Activated CD4-positive, CD25-positive, alpha-beta regulatory T cell (primary cell): ENCODE measurements around the gene GJB6.

Experiments used
- DNase-seq, 4 experiments: peaks; one replicate each; lab custom pipeline; 2025; lab: John Stamatoyannopoulos, UW

GJB6 gene

GRCh38 chr13:20227288-20227687 is 4.8 kb downstream of the GJB6 start:
- DNase-seq = no peak

DNA sequence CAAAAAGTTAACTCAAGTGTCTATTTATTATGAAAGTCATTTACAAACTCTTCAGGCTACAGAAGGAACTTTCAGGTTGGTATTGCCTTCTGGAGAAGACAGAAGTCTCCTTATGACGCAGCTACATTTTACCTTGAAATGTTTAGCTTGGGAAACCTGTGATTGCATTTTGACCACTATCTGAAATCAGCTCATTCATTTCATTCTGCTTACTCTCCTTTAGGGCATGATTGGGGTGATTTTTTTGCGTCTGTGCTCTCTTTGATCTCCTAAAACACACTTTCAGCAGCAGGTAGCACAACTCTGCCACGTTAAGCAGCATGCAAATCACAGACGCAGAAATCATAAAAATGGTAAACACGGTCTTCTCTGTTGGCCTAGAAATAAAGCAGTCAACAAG is 9.6 kb downstream of the GJB6 start:
- no peak for DNase-seq

DNA sequence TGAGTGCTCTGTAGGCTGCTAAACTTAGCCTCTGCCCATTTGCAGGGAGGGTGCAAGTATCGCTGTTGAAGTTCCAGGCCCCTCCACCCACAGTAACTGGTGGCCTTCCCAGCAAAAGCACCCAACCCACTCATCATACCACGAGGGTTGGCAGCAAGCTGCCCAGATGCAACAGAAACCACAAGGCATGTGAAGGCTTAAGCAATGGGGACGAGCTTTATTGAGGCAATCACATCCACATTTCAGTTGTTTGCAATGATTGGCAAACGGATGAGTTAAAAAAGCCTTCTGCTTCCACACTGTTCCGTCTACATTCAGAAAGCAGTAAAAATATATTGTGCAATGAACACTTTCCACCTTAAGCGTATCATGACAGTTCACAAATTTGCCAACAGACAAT is 10.3 kb downstream of the GJB6 start:
- no peak for DNase-seq

- DNase-seq = no peak
Measured at GRCh38 chr13:20219577-20219976, 12.5 kb downstream of the GJB6 start.

- no peak for DNase-seq
Measured at GRCh38 chr13:20217168-20217567, 15.0 kb downstream of the GJB6 start.

DNA sequence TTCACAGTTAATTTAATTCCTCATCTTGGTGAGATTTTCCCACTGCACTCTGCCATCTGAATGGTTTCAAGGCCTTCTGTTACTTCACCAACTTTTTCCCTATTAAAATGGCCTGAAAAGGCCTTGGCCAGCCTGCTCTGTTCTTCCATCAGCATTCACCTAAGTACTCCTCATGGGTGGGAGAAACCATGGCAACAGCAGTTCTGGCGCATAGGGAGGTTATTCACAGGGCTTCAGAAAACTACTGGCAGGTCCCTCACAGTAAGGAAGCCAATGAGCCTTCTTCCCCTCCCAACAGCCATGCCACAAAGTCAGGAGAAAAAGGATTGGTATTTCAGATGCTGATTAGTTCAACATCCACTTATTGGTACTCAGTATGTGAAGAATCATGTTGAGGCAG is 22.2 kb downstream of the GJB6 start:
- DNase-seq = no peak

- no peak for DNase-seq
Measured at GRCh38 chr13:20206698-20207235, 25.4 kb downstream of the GJB6 start.

DNA sequence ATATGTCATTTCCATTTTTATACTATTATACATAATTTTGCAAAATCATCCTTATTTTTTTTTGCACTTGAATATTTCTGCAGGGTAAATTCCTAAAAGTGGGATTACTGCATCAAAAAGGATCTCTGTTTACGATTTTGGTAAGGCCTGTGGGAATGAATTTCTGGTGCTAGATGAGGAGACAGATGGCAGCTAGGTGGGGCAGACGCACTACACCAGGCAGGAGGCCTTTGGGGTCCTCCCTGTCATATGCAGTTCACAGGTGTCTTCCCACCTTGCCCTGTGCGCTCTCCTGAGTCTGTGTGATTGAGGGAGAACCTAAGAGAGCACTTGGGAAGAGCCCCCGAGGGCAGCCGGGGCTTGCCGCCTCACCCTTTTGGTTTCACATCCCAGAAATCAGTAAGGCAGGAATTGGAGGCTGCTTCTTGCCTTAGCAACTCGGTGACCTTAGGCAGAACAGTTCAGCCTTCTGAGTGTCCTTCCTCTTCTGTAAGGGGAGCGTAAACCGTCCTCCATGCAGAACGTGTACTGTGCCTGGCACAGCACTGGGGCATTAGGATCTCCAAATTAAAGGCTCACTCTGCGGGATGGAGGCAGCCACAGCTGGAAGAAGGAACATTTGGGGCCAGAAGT is 25.9 kb downstream of the GJB6 start:
- DNase-seq = no peak

DNA sequence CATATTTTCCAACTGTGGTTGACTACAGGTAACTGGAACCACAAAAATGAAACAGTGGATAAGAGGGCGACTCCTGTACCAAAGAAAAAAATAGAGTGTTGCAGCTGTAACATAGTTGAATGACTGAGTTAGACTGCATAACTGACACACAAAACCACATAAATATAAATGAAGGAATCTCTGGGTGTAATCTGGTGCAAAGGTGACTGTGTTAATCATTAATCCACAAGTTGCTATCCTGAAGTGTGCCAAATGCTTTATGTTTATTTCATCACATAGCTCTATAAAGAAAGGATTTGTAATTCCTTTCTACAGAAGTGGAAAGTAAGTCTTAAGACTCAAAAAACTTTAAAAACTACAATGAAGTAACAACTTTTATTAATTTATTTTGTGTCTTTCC is 33.3 kb downstream of the GJB6 start:
- DNase-seq = no peak

DNA sequence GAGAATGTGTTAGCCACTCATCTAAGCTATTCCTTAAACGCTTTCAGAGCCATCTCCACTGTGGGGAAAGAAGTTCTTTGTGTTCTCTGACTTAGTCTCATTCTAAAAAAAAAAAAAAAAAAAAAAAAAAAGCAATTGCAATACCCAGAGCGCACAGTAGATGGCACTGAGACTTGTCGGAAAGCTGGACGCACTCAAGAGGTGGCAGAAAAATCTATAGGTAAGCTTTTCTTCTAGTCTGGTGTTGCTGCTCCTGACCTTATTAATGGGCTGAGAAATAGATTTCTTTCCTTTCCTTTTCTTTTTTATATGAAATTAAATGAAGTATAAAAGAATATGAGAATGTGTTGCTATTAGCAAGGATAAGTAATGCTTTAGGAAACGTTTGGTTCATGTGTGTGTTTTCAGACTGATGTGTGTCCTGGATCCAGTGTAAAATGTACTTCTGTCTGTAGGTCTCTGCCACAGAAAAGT is 34.7 kb downstream of the GJB6 start:
- DNase-seq = no peak

GRCh38 chr13:20195801-20196200 is 36.3 kb downstream of the GJB6 start:
- DNase-seq = no peak

DNA sequence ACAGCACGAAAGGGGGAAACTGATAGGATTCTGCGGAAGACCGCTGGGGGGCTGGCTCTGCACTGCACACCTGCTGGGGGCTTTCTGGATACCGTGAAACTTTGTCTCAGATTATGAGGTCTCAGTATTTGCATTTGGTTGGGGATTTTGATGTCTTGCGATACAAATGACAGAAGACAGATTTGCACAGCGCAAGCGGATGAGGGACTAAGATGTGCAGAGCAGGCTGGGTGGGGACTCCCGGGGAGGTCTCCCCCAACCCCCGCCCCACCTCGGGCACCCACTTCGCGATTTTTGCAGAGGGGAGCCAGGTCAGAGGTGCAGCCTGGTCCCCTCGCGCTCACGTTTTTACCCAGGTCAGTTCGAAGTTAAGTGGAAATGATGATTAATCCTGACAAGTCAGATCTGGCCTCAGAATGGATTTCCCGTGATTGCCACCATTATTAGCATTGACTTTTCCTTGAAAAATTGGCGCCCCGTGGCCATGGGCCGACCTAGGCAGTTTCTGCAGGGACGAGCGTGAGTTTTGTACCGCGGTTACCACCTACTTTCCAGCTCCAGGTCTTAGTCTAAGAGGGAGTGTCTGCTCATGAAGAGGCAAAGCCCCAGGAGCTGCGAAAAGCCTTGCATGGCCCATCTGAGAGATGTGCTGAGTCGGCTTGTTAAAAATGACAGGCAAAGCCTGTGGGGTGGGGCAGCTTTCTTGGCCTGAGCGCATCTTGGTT is 38.0 kb downstream of the GJB6 start:
- no peak for DNase-seq

DNA sequence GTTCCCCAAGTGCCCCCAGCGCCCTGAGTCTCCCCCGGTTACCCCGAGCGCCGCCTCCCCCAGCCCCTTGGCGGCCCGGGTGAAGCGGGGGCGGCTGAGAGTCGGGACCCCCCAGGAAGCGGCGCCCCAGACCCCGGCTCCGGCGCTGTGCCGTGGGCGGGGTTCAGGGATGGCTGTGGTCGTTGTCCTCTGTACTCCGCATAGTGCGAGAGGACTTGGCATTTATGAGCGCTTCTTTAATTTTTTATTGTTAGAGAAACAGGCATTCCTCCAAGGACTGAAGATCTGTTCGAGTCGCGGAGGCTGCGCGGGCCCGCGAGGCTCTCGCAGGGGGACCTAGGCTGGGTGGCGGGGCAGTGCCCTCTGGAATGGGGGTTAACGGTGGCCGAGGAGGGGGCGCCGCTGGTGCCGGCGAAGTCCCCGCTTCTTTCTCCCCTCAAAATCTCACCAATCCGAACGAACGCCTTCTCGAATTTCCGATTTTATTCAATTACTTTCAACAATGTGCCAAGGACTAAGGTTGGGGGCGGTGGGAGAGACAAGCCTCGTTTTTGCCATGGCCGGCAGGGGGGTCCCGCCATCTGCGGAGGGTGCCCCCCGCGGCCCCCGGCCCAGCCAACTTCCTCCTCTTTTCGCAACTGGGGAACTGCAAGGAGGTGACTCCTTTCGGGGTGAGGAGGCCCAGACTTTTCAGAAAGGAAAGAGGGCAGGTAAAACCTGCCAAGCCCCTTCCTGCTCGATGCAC is 38.8 kb downstream of the GJB6 start:
- no peak for DNase-seq

DNA sequence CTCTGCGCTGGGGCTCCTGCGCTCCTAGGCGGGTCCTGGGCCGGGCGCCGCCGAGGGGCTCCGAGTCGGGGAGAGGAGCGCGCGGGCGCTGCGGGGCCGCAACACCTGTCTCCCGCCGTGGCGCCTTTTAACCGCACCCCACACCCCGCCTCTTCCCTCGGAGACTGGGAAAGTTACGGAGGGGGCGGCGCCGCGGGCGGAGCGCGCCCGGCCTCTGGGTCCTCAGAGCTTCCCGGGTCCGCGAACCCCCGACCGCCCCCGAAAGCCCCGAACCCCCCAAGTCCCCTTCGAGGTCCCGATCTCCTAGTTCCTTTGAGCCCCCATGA is 39.3 kb downstream of the GJB6 start, which contains the start of gene GJB2:
Gene GJB2, minus strand, starts transcription at position 103 of the 326 bp plus-strand sequence. CDS start 3,357 bp downstream, outside the sequence.
- DNase-seq = no peak

DNA sequence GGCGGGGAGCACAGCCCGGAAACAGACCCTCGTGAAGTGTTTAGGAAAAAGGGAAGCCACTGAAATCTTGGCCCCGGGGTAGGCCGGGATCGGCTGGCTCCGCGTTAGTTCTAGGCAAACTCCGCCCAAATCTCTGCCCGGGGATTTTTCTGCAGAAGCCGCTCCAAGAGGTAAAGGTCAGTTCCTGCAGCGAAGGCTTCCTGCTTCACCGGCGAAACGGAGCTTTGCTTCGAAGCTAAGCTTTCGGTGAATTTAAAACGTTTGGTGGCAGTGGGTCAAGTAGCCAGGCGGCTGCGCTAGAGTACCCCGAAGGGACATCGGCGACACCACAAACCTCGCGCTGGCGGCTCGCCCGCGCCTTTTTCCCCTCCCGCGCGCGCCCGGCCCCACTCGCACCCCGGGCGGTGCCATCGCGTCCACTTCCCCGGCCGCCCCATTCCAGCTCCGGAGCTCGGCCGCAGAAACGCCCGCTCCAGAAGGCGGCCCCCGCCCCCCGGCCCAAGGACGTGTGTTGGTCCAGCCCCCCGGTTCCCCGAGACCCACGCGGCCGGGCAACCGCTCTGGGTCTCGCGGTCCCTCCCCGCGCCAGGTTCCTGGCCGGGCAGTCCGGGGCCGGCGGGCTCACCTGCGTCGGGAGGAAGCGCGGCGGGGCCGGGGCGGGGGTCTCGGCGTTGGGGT is 39.8 kb downstream of the GJB6 start:
- DNase-seq = no peak

DNA sequence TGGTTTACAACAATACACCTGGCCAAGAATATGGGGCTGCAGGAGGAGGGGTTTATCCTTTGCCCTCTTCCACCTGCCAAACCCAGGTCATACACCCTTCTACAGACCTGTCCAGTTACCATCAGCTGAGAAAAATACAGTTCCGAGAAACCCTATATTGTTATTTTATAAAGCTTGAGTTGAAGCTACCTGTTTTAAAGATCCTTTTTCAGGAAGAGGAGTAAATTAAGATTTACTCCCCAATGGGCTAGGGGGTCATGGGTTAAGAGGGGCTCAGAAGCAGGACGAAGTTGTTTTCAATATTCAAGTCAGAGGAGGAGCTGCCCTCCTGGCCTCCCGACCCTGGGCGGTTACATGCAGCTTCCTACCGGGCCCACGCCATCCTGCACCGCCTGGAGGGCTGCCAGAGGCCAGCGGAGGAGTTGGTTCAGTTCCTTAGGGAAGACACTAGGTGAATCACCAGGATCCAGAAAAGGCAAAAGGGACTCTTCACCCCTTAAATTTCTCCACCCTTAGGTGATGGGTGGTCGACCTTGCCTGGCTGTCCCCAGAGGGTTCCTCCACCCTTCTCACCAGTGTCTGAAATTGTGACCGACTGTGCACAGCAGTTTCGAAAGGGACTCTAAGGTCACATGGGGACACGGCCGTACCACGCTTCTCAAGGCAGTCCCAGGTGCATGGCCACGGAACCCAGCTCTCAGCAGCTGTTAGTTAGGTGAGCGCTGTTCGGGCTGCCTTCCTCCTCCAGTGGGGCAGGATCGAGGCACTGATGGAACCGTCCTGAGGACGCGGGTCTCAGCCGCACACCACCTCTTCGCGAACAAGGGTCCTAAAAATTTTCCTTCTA is 40.6 kb downstream of the GJB6 start:
- no peak for DNase-seq

GRCh38 chr13:20190481-20191310 is 41.4 kb downstream of the GJB6 start:
- no peak for DNase-seq

DNA sequence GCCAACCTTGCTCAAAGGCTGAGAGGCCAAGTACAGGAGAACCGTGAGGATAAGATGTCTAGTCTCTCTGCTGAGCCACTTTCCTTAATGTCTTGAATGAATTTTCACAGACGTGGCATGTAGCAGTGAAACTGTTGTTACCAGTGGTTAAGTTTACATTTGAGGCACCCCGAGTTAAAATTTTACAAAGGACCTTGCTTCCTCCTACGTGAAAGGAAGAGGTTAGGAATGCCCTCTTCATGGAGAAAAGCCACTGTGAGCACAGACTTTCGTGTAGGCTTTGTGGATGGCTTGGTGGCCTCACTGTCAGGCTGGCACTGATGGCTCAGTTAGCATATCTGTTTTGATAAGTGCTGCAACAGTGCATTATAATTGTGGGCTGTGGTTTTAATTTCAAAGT is 42.0 kb downstream of the GJB6 start:
- no peak for DNase-seq

GRCh38 chr13:20188667-20189553 is 43.2 kb downstream of the GJB6 start:
- DNase-seq = no peak
